ENCODE results near the gene CCDC159.

- TF ChIP-seq EZH2 (IDR thresholded peaks at IDR 0.05) (no peak), CTCF (IDR thresholded peaks at IDR 0.05) (no peak), EZH2phosphoT487 (IDR thresholded peaks at IDR 0.05) (no peak)
Measured at GRCh38 chr19:11359421-11359820, 13.1 kb downstream of the CCDC159 start.

All from neural progenitor cell (in vitro differentiated cells).